Upper lobe of left lung (tissue), 4 donors: ENCODE results near the gene ZNF740.

Experiments
- CTCF ChIP-seq, 6 experiments: fragments of 450-650 bp in 4 of 6; fragments of 200-600 bp in 2 of 6; sonication (generic) in 2 of 6; IDR thresholded peaks; one replicate each; pipeline ENCODE4 v1.5.1; 2016 to 2019; ENCODE audit warnings: antibody characterized with exemption in 6 of 6
- POLR2AphosphoS5 ChIP-seq, 2 donors: sonication (generic); formaldehyde crosslinking; IDR thresholded peaks; one replicate each; pipeline ENCODE4 v1.5.1; 2017; ENCODE audit warnings: antibody characterized with exemption in 2 of 2

DNA sequence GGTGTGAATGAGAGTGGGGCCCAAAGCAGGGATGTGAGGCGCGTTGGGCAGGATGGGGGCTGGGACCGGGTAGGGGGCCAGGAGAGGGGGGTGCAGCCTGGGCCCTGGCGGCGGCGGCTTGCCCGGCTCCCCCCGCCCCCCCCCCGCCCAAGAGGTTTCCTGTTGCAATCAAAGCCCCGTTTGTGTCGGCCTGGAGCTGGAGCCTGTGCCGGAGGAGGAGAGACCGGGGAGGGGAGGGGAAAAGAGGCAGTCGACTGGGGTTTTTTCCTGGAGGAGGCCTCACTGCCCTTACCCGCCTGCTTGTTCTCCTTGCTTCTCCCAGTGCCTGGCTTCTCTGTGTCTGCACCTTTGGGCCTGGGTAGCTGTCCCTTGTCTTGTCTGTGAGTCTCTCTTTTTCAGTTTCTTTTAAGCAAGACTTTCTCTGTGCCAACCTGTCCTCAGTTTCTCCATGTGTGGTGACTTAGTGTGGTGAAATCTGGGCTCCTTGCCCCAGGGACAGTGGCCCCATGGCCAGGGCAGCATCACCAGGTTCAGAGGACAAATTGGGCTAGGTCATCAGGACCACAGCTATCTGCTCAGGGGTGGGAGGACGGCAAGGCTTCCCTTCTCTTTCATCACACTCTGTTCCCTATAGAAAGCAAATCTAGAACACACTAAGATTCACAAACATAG lies 43.0 kb downstream of the ZNF740 start:
- TF ChIP-seq CTCF (IDR thresholded peaks at IDR 0.05) (no peak), POLR2AphosphoS5 (IDR thresholded peaks at IDR 0.05) (no peak)
